GM23338 (cell line): ENCODE measurements around the gene SLC22A3.

Experiments
- CTCF ChIP-seq, 2 experiments: fragments of 200-600 bp in 1 of 2; sonication (generic) in 1 of 2; conservative IDR thresholded peaks; 2 replicates each; pipeline versions ENCODE4 v1.5.1 to v1.6.1; 2016 to 2017; ENCODE audit warnings: antibody characterized with exemption in 2 of 2, low read depth in 2 of 2, mild to moderate bottlenecking in 2 of 2, moderate library complexity in 1 of 2
- EZH2 ChIP-seq: fragments of 200-600 bp; sonication (generic); IDR thresholded peaks from one replicate; pipeline ENCODE4 v1.8.0; 2017; ENCODE audit warnings: antibody characterized with exemption, mild to moderate bottlenecking, low read depth; ENCODE audit not compliant: unreplicated experiment
- EZH2phosphoT487 ChIP-seq: fragments of 200-600 bp; sonication (generic); IDR thresholded peaks from one replicate; pipeline ENCODE4 v1.8.1; 2018; ENCODE audit warnings: antibody characterized with exemption; ENCODE audit not compliant: unreplicated experiment
- POLR2AphosphoS5 ChIP-seq: IDR thresholded peaks from 2 replicates; pipeline ENCODE4 v1.6.1; 2016; ENCODE audit warnings: antibody characterized with exemption, low read depth

GRCh38 chr6:160393891-160394653 is 45.9 kb downstream of the SLC22A3 start:
- TF ChIP-seq EZH2 (no peak), POLR2AphosphoS5 (no peak), CTCF (conservative IDR thresholded peaks at IDR 0.05; ENCODE audit: low read depth in 2 of 2) (0 out of 4 replicates have a peak, but pooled peaks of 1 of the 2 experiments have one; percentile 7), EZH2phosphoT487 (no peak)
